ENCODE data around the gene GALNT1.

- TF ChIP-seq POLR2A (IDR thresholded peaks at IDR 0.05; ENCODE audit: extremely low read depth, insufficient read length), result no peak
- TF ChIP-seq CTCF (IDR thresholded peaks at IDR 0.05; ENCODE audit: low read depth, low read length), result no peak
- no peak for TF ChIP-seq MYC (IDR thresholded peaks at IDR 0.05; ENCODE audit: low read depth, low read length)
- no peak for TF ChIP-seq MAX (IDR thresholded peaks at IDR 0.05; ENCODE audit: low read depth, low read length)
Measured at GRCh38 chr18:35696307-35696706, 114.8 kb downstream of the GALNT1 start.
